ENCODE data around the gene CADPS. TPM values are rescaled to one million over a fixed set of nuclear protein-coding genes. Genes with fewer than 3 reads are reported as not detected.

CADPS gene
- polyA plus RNA-seq, 3 donors = not detected

DNA sequence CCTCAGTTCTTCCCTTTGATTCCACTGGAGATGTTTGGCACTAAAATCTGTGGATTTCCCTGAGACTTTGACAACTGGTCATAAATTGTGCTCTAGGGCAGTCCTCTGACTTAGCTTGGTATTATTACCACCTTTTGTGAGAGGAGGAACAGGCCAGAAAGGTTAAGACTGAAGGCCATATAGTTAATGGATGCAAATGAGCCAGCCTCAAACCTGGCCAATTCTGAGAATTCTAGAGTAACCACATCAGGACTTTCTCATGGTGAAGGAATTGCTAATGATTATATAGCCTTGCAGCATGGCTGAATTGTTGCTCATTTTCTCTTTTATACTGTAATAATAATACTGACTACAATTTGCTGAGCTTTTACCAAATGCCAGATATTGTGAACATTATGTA is 162.5 kb downstream of the CADPS start:
- Mint-ChIP-seq H3K4me3 (no peak overlapping the region), H3K4me1 (no peaks in the 10 kb centered on the region), H3K27me3 (ENCODE audit: low read depth in 3 of 3) (peaks cover 2 to 6% (median 4%) of the 10 kb centered on the region in 3 donors), H3K9me3 (peaks cover 0 to 2% (median 0%) of the 10 kb centered on the region in 7 donors), H3K27ac (no peak overlapping the region), H3K36me3 (no peaks in the 10 kb centered on the region)
- Histone ChIP-seq H3K4me2 (replicated peaks; ENCODE audit: extremely low read depth, low read length, poor library complexity, severe bottlenecking) (no peak overlapping the region), H3K9ac (ENCODE audit: insufficient read depth, low read length, poor library complexity, severe bottlenecking) (no peak overlapping the region), H3K4me1 (ENCODE audit: control insufficient read depth in 1 of 2, insufficient read depth in 2 of 2, low read length in 2 of 2) (no peaks in the 10 kb centered on the region), H3K79me2 (ENCODE audit: insufficient read depth, low read length) (no peaks in the 10 kb centered on the region), H3K4me3 (replicated peaks in 1 of 3; ENCODE audit: low read depth in 2 of 3, low read length in 3 of 3) (no peak overlapping the region), H3K9me3 (replicated peaks in 1 of 2; ENCODE audit: control insufficient read depth in 1 of 2, insufficient read depth in 1 of 2, low read length in 2 of 2) (no peaks in the 10 kb centered on the region), H3K36me3 (replicated peaks in 1 of 2; ENCODE audit: control insufficient read depth in 1 of 2, insufficient read depth in 2 of 2, low read length in 2 of 2) (no peaks in the 10 kb centered on the region), H3K27ac (ENCODE audit: low read depth in 1 of 2, low read length in 2 of 2) (no peak overlapping the region), H4K20me1 (ENCODE audit: insufficient read depth, low read length) (no peaks in the 10 kb centered on the region), H3K27me3 (ENCODE audit: control insufficient read depth in 2 of 2, insufficient read depth in 2 of 2, low read length in 2 of 2) (no peaks in the 10 kb centered on the region), H2AFZ (ENCODE audit: insufficient read depth, low read depth, low read length, poor library complexity, severe bottlenecking) (no peak overlapping the region)
- TF ChIP-seq, protein P1, sequence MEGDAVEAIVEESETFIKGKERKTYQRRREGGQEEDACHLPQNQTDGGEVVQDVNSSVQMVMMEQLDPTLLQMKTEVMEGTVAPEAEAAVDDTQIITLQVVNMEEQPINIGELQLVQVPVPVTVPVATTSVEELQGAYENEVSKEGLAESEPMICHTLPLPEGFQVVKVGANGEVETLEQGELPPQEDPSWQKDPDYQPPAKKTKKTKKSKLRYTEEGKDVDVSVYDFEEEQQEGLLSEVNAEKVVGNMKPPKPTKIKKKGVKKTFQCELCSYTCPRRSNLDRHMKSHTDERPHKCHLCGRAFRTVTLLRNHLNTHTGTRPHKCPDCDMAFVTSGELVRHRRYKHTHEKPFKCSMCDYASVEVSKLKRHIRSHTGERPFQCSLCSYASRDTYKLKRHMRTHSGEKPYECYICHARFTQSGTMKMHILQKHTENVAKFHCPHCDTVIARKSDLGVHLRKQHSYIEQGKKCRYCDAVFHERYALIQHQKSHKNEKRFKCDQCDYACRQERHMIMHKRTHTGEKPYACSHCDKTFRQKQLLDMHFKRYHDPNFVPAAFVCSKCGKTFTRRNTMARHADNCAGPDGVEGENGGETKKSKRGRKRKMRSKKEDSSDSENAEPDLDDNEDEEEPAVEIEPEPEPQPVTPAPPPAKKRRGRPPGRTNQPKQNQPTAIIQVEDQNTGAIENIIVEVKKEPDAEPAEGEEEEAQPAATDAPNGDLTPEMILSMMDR (IDR thresholded peaks at IDR 0.05) = no peak
- intact Hi-C loops (cut with micrococcal nuclease) = no loop called here
- no peak for DNase-seq

DNA sequence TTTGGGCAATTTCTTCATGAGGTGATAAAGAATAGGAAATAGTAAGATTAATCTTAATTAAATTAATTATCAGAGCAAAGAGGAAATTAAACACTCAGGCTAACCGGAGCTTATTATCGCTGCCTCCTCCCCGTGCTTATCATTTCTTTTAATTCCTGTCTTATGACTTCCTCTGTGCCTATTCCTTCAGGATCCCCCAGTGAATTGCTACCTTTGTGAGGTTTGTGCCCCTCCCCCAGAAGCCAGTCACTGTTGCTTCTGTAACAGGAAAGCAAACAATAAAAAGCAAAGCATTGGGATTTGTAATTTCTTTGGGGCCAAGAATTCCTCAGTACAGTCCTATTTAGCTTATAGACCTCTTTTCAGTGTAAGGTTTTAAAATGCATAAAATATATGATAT is 164.5 kb downstream of the CADPS start:
- TF ChIP-seq, protein P1 (IDR thresholded peaks at IDR 0.05) = no peak
- no peaks in the 10 kb centered on the region for H3K27me3 ChIP-seq (ENCODE audit: control insufficient read depth in 2 of 2, insufficient read depth in 2 of 2, low read length in 2 of 2)
- no peak overlapping the region for H3K9ac ChIP-seq (ENCODE audit: insufficient read depth, low read length, poor library complexity, severe bottlenecking)
- Mint-ChIP-seq H3K4me1 (no peaks in the 10 kb centered on the region), H3K9me3 (peaks cover 0 to 2% (median 0%) of the 10 kb centered on the region in 7 donors), H3K27ac (no peak overlapping the region), H3K36me3 (no peaks in the 10 kb centered on the region), H3K4me3 (no peak overlapping the region), H3K27me3 (ENCODE audit: low read depth in 3 of 3) (peaks cover 2 to 7% (median 4%) of the 10 kb centered on the region in 3 donors)
- H3K4me1 ChIP-seq (ENCODE audit: control insufficient read depth in 1 of 2, insufficient read depth in 2 of 2, low read length in 2 of 2) = no peaks in the 10 kb centered on the region
- intact Hi-C loops (cut with micrococcal nuclease) = no loop called here
- H2AFZ ChIP-seq (ENCODE audit: insufficient read depth, low read depth, low read length, poor library complexity, severe bottlenecking) = no peak overlapping the region
- no peaks in the 10 kb centered on the region for H3K79me2 ChIP-seq (ENCODE audit: insufficient read depth, low read length)
- 89% methylated on average over 3 of the region's 3 CpGs for WGBS (ENCODE audit: insufficient coverage)
- H3K9me3 ChIP-seq (replicated peaks in 1 of 2; ENCODE audit: control insufficient read depth in 1 of 2, insufficient read depth in 1 of 2, low read length in 2 of 2) = no peaks in the 10 kb centered on the region
- DNase-seq = no peak
- no peak overlapping the region for H3K27ac ChIP-seq (ENCODE audit: low read depth in 1 of 2, low read length in 2 of 2)
- no peak overlapping the region for H3K4me3 ChIP-seq (replicated peaks in 1 of 3; ENCODE audit: low read depth in 2 of 3, low read length in 3 of 3)
- no peaks in the 10 kb centered on the region for H3K36me3 ChIP-seq (replicated peaks in 1 of 2; ENCODE audit: control insufficient read depth in 1 of 2, insufficient read depth in 2 of 2, low read length in 2 of 2)
- no peaks in the 10 kb centered on the region for H4K20me1 ChIP-seq (ENCODE audit: insufficient read depth, low read length)
- no peak overlapping the region for H3K4me2 ChIP-seq (replicated peaks; ENCODE audit: extremely low read depth, low read length, poor library complexity, severe bottlenecking)
